HepG2 (cell line): ENCODE measurements around the gene MAGIX. TPM values are rescaled to one million over a fixed set of nuclear protein-coding genes. Genes with fewer than 3 reads are reported as not detected.

Source experiments
- ATAC-seq: fragments of 200-7000 bp; cut with Tn5 transposase; 3 replicates; pipeline ENCODE4 v1.9.1; 2020; ENCODE audit warnings: mild to moderate bottlenecking, moderate library complexity
- BruUV-seq: library from RNA; stranded (reverse); fragments of 400-500 nt; replicated peaks from 2 replicates; lab custom pipeline; 2021; lab: Mats Ljungman, UMichigan
- CTCF ChIA-PET: fragments of 300-600 bp; formaldehyde crosslinking; extraction: SDS; loops from one replicate; lab custom pipeline; 2021; ENCODE audit warnings: low total read pairs, inconsistent platforms, low intra/inter-chr PET ratio; lab: Yijun Ruan, JAX
- POLR2A ChIA-PET: fragments of 350-600 bp; sonication (Branson Sonifier 250); formaldehyde crosslinking; loops from one replicate; lab custom pipeline; 2020; ENCODE audit warnings: antibody characterized with exemption, inconsistent platforms; lab: Yijun Ruan, JAX
- DNase-seq: peaks from one replicate; pipeline ENCODE4 v3.0.0-alpha.2; 2015; ENCODE audit warnings: low spot score
- FAIRE-seq: peaks from 3 replicates; lab custom pipeline; 2011; peaks lifted over from hg19 to GRCh38; lab: Jason Lieb, UNC
- H2AFZ ChIP-seq: one replicate; pipeline ENCODE4 v1.6.1; 2011; ENCODE audit warnings: low read length, inconsistent platforms
- H3K27ac ChIP-seq: fragments of 300-600 bp; 3 replicates; pipeline ENCODE4 v1.8.0; 2011; ENCODE audit warnings: mixed run types, mild to moderate bottlenecking, mixed read lengths, low read length, inconsistent platforms; ENCODE audit not compliant: insufficient read depth; ENCODE audit errors: extremely low read length
- H3K27me3 ChIP-seq, 2 experiments: fragments of 200-600 bp in 1 of 2; 2 replicates in 1 of 2; 3 replicates in 1 of 2; pipeline versions ENCODE4 v1.6.0 to v1.8.0; 2011; ENCODE audit warnings: low read length in 2 of 2, mild to moderate bottlenecking in 2 of 2, moderate library complexity in 2 of 2, inconsistent platforms in 1 of 2; ENCODE audit not compliant: insufficient read depth in 2 of 2, control insufficient read depth in 1 of 2
- H3K36me3 ChIP-seq, 2 experiments: fragments of 200-600 bp in 1 of 2; replicated peaks in 1 of 2; 2 replicates in 1 of 2; 3 replicates in 1 of 2; pipeline versions ENCODE4 v1.5.1 to v1.8.0; 2011; ENCODE audit warnings: low read length in 2 of 2, inconsistent platforms in 1 of 2; ENCODE audit not compliant: insufficient read depth in 2 of 2, control insufficient read depth in 1 of 2
- H3K4me1 ChIP-seq: 2 replicates; pipeline ENCODE4 v1.5.1; 2012; ENCODE audit warnings: low read length, inconsistent platforms; ENCODE audit not compliant: insufficient read depth
- H3K4me2 ChIP-seq: 2 replicates; pipeline ENCODE4 v1.6.0; 2011; ENCODE audit warnings: low read depth, low read length, inconsistent platforms
- H3K4me3 ChIP-seq, 3 experiments: fragments of 200-600 bp in 1 of 3; sonication (generic), shearing (Covaris generic) in 1 of 3; replicated peaks in 1 of 3; 2 replicates each; pipeline ENCODE4 v1.5.1; 2011 to 2016; ENCODE audit warnings: low read length in 3 of 3, inconsistent platforms in 2 of 3, low read depth in 2 of 3, mild to moderate bottlenecking in 2 of 3, control low read depth in 1 of 3, mixed read lengths in 1 of 3; ENCODE audit not compliant: insufficient read depth in 1 of 3
- H3K79me2 ChIP-seq: one replicate; pipeline ENCODE4 v1.6.1; 2011; ENCODE audit warnings: low read length, inconsistent platforms; ENCODE audit not compliant: insufficient read depth
- H3K9ac ChIP-seq: 2 replicates; pipeline ENCODE4 v1.6.0; 2011; ENCODE audit warnings: mild to moderate bottlenecking, low read depth, low read length, inconsistent platforms; ENCODE audit not compliant: insufficient read depth
- H3K9me3 ChIP-seq: 2 replicates; pipeline ENCODE4 v1.5.1; 2012; ENCODE audit warnings: mild to moderate bottlenecking, low read length
- H4K20me1 ChIP-seq: 2 replicates; pipeline ENCODE4 v1.6.0; 2011; ENCODE audit warnings: inconsistent platforms, mild to moderate bottlenecking, low read length, moderate library complexity; ENCODE audit not compliant: insufficient read depth
- NR2F2 ChIP-seq: IDR thresholded peaks from 2 replicates; pipeline ENCODE4 v1.6.1; 2012; ENCODE audit warnings: low read depth, inconsistent platforms, borderline replicate concordance
- RELA ChIP-seq: sonication (generic); formaldehyde crosslinking; IDR thresholded peaks from 2 replicates; pipeline ENCODE4 v1.4.0; 2020; ENCODE audit warnings: missing genetic modification reagents
- SALL1 ChIP-seq: sonication (generic); formaldehyde crosslinking; IDR thresholded peaks from 2 replicates; pipeline ENCODE4 v1.8.0; 2022; ENCODE audit warnings: mild to moderate bottlenecking, missing genetic modification reagents
- ZBTB33 ChIP-seq: sonication (generic); formaldehyde crosslinking; IDR thresholded peaks from 2 replicates; pipeline ENCODE4 v1.4.0; 2020; ENCODE audit warnings: missing genetic modification reagents
- ZBTB40 ChIP-seq, 2 experiments: fragments of 450-650 bp in 1 of 2; sonication (generic) in 1 of 2; formaldehyde crosslinking in 1 of 2; IDR thresholded peaks; 2 replicates each; pipeline versions ENCODE4 v1.6.1 to v1.8.0; 2016 to 2022; ENCODE audit warnings: antibody characterized with exemption in 1 of 2, mild to moderate bottlenecking in 1 of 2, missing genetic modification reagents in 1 of 2
- ZNF468 ChIP-seq: sonication (generic); formaldehyde crosslinking; IDR thresholded peaks from 2 replicates; pipeline ENCODE4 v1.8.0; 2022; ENCODE audit warnings: mild to moderate bottlenecking, moderate library complexity, missing genetic modification reagents
- ZNF772 ChIP-seq: sonication (generic); formaldehyde crosslinking; IDR thresholded peaks from 2 replicates; pipeline ENCODE4 v1.5.0; 2020; ENCODE audit warnings: mild to moderate bottlenecking, missing genetic modification reagents
- ZNF776 ChIP-seq: sonication (generic); formaldehyde crosslinking; IDR thresholded peaks from 2 replicates; pipeline ENCODE4 v1.4.0; 2020; ENCODE audit warnings: mild to moderate bottlenecking, missing genetic modification reagents
- WGBS: methylation state at CpG from one replicate; pipeline ENCODE4 v1.1.6; 2017; ENCODE audit warnings: low lambda C conversion rate; 5-methylcytosine and 5-hydroxymethylcytosine counted together
- in situ Hi-C: cut with HindIII; loops from 2 replicates; pipeline ENCODE4 v1.10.0; 2017; ENCODE audit warnings: low pct_unique_long_range_greater_than_20kb; ENCODE audit not compliant: extremely low pct_ligation_motif_present
- intact Hi-C: fragments of 100-400 bp; cut with micrococcal nuclease; formaldehyde crosslinking; loops from one replicate; pipeline ENCODE4 v1.10.0; 2022; ENCODE audit not compliant: unreplicated experiment
- polyA plus RNA-seq, 8 experiments: library from polyadenylated mRNA; depleted of rRNA in 3 of 8; stranded (reverse) in 7 of 8; unstranded in 1 of 8; fragments of >200 nt; fragmentation: Illumina TruSeq in 4 of 8; extraction: Trizol in 4 of 8; gene quantifications; 2 replicates each; pipeline versions ENCODE4 v1.2.1 to v1.2.3, GENCODE V29; 2011 to 2016; ENCODE audit warnings: low read depth in 4 of 8, missing spikeins in 1 of 8, mixed read lengths in 1 of 8; ENCODE audit not compliant: insufficient read depth in 1 of 8
- total RNA-seq, 5 experiments: library from RNA; depleted of rRNA; stranded (reverse); fragments of >200 nt; fragmentation: Illumina TruSeq; extraction: Trizol; gene quantifications; 2 replicates each; pipeline ENCODE4 v1.2.3, GENCODE V29; 2016; ENCODE audit warnings: low read depth in 1 of 5

MAGIX gene
- total and polyA plus RNA-seq, 2 of the 13 experiments (the other 11 are each of a cell fraction or from before 2014, with no cell fraction given) = 0.63 to 1.2 TPM

GRCh38 chrX:49210406-49210805 lies 47.8 kb downstream of the MAGIX start:
- H3K36me3 ChIP-seq = no peaks in the 10 kb centered on the region
- in situ Hi-C loops (no loop called here), intact Hi-C loops (no loop called here)
- no peaks in the 10 kb centered on the region for H4K20me1 ChIP-seq
- no peak for ATAC-seq
- H3K4me3 ChIP-seq = no peak overlapping the region
- no peaks in the 10 kb centered on the region for H3K27me3 ChIP-seq
- ChIA-PET CTCF (no interaction called here), POLR2A (interaction anchor here (2.7 kb wide), 1 partner anchor 20 kb away, joined by 6 read pairs; no protein-coding TSS in a partner anchor)
- no peak for DNase-seq
- no peak overlapping the region for H3K9ac ChIP-seq
- FAIRE-seq = no peak
- no peaks in the 10 kb centered on the region for H3K4me1 ChIP-seq
- H3K4me2 ChIP-seq = no peak overlapping the region
- no peak overlapping the region for H3K27ac ChIP-seq
- no peaks in the 10 kb centered on the region for H3K79me2 ChIP-seq
- no TSS peak for BruUV-seq
- no peaks in the 10 kb centered on the region for H3K9me3 ChIP-seq
- TF ChIP-seq ZNF468 (CRISPR knock-in tag) (no peak), ZNF772 (CRISPR knock-in tag) (no peak)
- WGBS = no CpG with 5 or more reads among the region's 8 CpGs
- no peak overlapping the region for H2AFZ ChIP-seq

- Histone ChIP-seq H3K27me3 (no peaks in the 10 kb centered on the region), H2AFZ (no peak overlapping the region), H3K4me3 (no peak overlapping the region), H3K9ac (no peak overlapping the region), H3K79me2 (no peaks in the 10 kb centered on the region), H4K20me1 (no peaks in the 10 kb centered on the region), H3K4me2 (no peak overlapping the region), H3K9me3 (no peaks in the 10 kb centered on the region), H3K4me1 (no peaks in the 10 kb centered on the region), H3K27ac (no peak overlapping the region), H3K36me3 (no peaks in the 10 kb centered on the region)
- no CpG with 5 or more reads among the region's 9 CpGs for WGBS
- TF ChIP-seq ZBTB40 (IDR thresholded peaks at IDR 0.05) (no peak), ZBTB40 (CRISPR knock-in tag; IDR thresholded peaks at IDR 0.05) (no peak), SALL1 (no peak), ZBTB33 (no peak), ZNF776 (CRISPR knock-in tag) (no peak), NR2F2 (no peak), RELA (CRISPR knock-in tag) (no peak)
- BruUV-seq = no TSS peak
- DNase-seq (no peak), FAIRE-seq (no peak), ATAC-seq (no peak)
- intact Hi-C loops (no loop called here), in situ Hi-C loops (no loop called here)
- POLR2A ChIA-PET = no interaction called here
- CTCF ChIA-PET = no interaction called here
Measured at GRCh38 chrX:49211074-49211473, 48.5 kb downstream of the MAGIX start.
